Parathyroid adenoma (tissue), 2 donors: Measurements from ENCODE around the gene PODXL.

Experiments
- H2AFZ ChIP-seq: fragments of 300-600 bp; sonication (generic); one replicate; pipeline ENCODE4 v1.7.0; 2017; ENCODE audit warnings: antibody characterized with exemption, mild to moderate bottlenecking
- H3K27ac ChIP-seq: fragments of 300-600 bp; sonication (generic); one replicate; pipeline ENCODE4 v1.7.0; 2017
- H3K27me3 ChIP-seq: fragments of 300-600 bp; sonication (generic); one replicate; pipeline ENCODE4 v1.7.0; 2017; ENCODE audit warnings: low read length; ENCODE audit not compliant: control insufficient read depth, insufficient read depth
- H3K36me3 ChIP-seq: fragments of 300-600 bp; sonication (generic); one replicate; pipeline ENCODE4 v1.7.0; 2017; ENCODE audit warnings: low read length; ENCODE audit not compliant: control insufficient read depth, insufficient read depth
- H3K4me1 ChIP-seq: fragments of 300-600 bp; sonication (generic); one replicate; pipeline ENCODE4 v1.7.0; 2017; ENCODE audit warnings: control low read depth
- H3K4me2 ChIP-seq: fragments of 300-600 bp; sonication (generic); one replicate; pipeline ENCODE4 v1.7.0; 2017; ENCODE audit warnings: low read length
- H3K4me3 ChIP-seq: fragments of 300-600 bp; sonication (generic); one replicate; pipeline ENCODE4 v1.7.0; 2017; ENCODE audit warnings: low read depth, low read length
- H3K79me2 ChIP-seq: fragments of 300-600 bp; sonication (generic); one replicate; pipeline ENCODE4 v1.7.0; 2017; ENCODE audit warnings: control low read depth
- H3K9ac ChIP-seq: fragments of 300-600 bp; sonication (generic); one replicate; pipeline ENCODE4 v1.7.0; 2017; ENCODE audit warnings: mild to moderate bottlenecking
- H3K9me3 ChIP-seq: fragments of 300-600 bp; sonication (generic); one replicate; pipeline ENCODE4 v1.7.0; 2017; ENCODE audit warnings: low read length; ENCODE audit not compliant: control insufficient read depth
- TF ChIP-seq, protein P1 (sequence below): fragments of 300-600 bp; sonication (generic); IDR thresholded peaks from one replicate; pipeline ENCODE4 v1.7.0; 2017; ENCODE audit warnings: antibody characterized with exemption, mild to moderate bottlenecking
- donor health status: primary hyperparathyroidism.

The PODXL gene

DNA sequence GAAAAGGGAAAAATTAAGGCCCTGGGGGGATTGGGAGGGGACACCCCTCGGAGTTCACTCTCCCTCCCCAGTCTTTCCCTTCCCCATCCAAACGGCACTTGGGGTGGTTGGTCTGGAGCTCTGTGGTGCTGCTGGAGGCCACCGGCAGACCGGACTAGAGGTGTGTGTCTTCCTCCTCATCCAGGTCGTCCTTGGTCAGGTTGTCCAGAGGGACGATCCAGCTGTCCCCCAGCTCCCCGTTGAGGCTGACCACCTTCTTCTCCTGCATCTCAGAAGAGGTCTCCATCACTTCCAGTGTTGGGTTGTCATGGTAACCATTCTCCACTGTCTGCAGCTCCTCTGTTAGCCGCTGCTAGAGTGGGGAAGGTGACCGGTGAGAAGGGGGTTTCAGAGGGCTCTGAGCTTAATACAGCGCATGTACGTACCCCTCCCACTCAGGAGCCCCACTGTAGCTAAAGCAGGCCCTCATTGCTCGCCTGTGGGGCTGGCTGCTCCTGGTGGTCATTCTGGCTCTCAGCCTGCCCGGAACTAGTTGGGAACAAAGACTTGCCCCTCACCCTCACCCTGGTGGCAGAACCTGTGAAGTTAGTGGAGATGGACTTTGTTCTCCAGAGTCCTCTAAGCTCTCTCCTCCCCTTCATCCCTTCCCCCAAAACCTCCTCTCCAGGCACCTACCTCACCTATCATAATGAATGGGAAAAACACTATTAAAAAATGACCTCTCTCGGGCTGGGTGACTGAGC, 52.1 kb downstream of the PODXL start:
- H3K27me3 ChIP-seq, result no peaks in the 10 kb centered on the region
- H3K9me3 ChIP-seq, result no peaks in the 10 kb centered on the region
- H3K4me3 ChIP-seq, result no peak overlapping the region
- no peaks in the 10 kb centered on the region for H3K79me2 ChIP-seq
- H2AFZ ChIP-seq, result no peak overlapping the region
- TF ChIP-seq, protein P1, sequence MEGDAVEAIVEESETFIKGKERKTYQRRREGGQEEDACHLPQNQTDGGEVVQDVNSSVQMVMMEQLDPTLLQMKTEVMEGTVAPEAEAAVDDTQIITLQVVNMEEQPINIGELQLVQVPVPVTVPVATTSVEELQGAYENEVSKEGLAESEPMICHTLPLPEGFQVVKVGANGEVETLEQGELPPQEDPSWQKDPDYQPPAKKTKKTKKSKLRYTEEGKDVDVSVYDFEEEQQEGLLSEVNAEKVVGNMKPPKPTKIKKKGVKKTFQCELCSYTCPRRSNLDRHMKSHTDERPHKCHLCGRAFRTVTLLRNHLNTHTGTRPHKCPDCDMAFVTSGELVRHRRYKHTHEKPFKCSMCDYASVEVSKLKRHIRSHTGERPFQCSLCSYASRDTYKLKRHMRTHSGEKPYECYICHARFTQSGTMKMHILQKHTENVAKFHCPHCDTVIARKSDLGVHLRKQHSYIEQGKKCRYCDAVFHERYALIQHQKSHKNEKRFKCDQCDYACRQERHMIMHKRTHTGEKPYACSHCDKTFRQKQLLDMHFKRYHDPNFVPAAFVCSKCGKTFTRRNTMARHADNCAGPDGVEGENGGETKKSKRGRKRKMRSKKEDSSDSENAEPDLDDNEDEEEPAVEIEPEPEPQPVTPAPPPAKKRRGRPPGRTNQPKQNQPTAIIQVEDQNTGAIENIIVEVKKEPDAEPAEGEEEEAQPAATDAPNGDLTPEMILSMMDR, result no peak
- H3K4me2 ChIP-seq, result no peak overlapping the region
- H3K9ac ChIP-seq, result no peak overlapping the region
- peaks cover 5% of the 10 kb centered on the region for H3K4me1 ChIP-seq
- H3K27ac ChIP-seq, result no peak overlapping the region
- H3K36me3 ChIP-seq, result no peaks in the 10 kb centered on the region

DNA sequence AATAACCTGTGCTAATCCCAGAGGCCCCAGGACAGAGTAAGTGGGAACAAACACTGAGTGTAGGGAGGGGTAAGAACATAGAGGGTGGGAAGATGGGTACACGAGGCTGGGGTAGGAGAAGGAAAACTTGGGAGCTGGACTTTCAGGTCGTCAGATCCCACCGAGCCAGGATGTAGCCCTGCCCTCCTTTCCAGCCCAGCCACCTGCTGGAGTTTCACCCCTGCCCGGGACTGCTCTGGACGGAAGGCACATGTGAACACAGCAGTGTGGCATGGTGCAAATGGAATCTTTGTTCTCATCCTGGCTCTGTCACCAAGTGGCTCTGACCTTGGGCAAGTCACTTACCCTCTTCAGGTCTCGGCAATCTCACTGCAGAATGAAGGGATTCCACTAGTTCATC, 52.8 kb downstream of the PODXL start:
- H3K9me3 ChIP-seq, result no peaks in the 10 kb centered on the region
- peaks cover 5% of the 10 kb centered on the region for H3K4me1 ChIP-seq
- H2AFZ ChIP-seq, result no peak overlapping the region
- H3K27ac ChIP-seq, result no peak overlapping the region
- no peak overlapping the region for H3K9ac ChIP-seq
- TF ChIP-seq, protein P1, result no peak
- H3K79me2 ChIP-seq, result no peaks in the 10 kb centered on the region
- no peak overlapping the region for H3K4me2 ChIP-seq
- H3K27me3 ChIP-seq, result no peaks in the 10 kb centered on the region
- no peaks in the 10 kb centered on the region for H3K36me3 ChIP-seq
- H3K4me3 ChIP-seq, result no peak overlapping the region

DNA sequence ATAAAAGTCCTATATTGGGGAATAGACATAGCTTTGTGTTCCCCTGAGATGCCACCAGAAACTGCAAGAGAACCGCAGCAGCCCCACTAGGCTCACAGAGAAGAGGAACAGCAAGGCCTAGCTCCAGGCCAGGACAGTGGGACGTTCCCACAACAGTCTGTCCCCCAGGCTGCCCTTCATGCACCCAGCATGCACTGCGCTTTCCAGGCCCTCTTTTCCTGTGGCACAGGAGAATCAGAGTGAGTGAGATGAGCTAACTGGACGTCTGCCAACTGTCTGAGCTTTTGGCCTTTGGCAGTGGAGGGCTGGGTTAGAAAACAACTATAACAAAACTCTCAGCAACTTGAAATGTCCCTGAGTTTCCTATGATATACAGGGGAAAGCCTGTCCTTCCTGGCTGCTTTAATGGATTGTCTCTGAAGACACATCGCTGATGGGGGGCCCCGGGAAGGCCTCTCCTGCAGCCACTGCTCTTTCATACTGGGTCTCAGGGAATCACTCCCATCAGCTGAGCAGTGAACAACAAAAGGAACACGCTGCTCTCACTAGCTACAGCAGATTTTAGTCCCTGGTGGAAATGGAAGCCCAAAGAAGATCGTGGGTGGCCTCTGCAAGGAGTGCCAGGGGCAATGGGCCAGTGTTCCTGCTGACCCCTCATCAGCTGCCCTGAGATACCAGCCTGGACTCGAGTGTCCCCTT, 53.5 kb downstream of the PODXL start:
- Histone ChIP-seq H3K27me3 (no peaks in the 10 kb centered on the region), H3K4me3 (no peak overlapping the region), H3K27ac (no peak overlapping the region), H3K4me1 (peaks cover 5% of the 10 kb centered on the region), H3K9me3 (no peaks in the 10 kb centered on the region), H3K36me3 (no peaks in the 10 kb centered on the region), H3K79me2 (no peaks in the 10 kb centered on the region), H3K9ac (no peak overlapping the region), H3K4me2 (no peak overlapping the region), H2AFZ (no peak overlapping the region)
- TF ChIP-seq, protein P1, result no peak

DNA sequence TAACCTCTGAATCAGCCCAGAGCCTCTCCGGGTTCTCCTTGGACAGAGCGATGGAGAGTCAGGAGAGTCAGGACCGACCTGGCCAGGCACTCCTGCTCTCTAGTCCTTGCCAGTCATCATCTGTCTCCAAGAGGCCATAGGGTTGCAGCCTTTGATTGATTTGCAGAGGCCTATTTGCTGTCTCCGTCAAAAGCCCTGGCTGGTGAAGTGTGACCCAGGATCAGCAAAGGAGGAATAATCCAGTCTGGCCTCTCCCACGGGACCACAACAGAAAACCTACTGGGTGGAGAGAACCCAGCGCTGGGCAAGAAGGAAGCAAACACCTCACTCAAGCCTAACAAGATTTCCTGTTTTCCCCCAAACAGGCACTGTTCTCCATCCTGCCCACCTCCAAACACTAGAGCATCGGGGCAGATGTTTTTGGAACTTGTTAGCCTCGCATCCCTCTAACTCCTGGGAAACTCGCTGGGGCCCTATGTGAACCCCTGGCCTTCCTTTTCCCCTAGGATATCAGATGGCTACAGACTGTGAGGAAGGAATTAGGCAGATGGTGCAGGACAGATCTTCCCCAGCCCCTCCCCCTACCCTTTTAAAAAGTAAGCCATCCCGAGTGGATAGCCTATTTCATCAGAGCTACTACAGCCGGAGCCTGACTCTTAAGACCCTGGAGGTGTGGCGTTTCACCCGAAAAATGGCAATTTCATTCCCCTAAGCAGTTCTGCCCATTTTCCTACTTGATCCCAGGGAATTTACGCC, 54.3 kb downstream of the PODXL start:
- Histone ChIP-seq H3K4me2 (no peak overlapping the region), H3K4me1 (peaks cover 5% of the 10 kb centered on the region), H2AFZ (no peak overlapping the region), H3K9me3 (no peaks in the 10 kb centered on the region), H3K4me3 (no peak overlapping the region), H3K27ac (no peak overlapping the region), H3K36me3 (no peaks in the 10 kb centered on the region), H3K79me2 (no peaks in the 10 kb centered on the region), H3K27me3 (no peaks in the 10 kb centered on the region), H3K9ac (no peak overlapping the region)
- TF ChIP-seq, protein P1, result no peak
